ENCODE data around the gene JMJD1C. TPM values are rescaled to one million over a fixed set of nuclear protein-coding genes. Genes with fewer than 3 reads are reported as not detected.

Gene JMJD1C
- total RNA-seq, 1 donor from 2014 or later: 143 TPM

- H3K9me3 Mint-ChIP-seq: no peaks in the 10 kb centered on the region
- peaks cover 94% of the 10 kb centered on the region for H3K79me2 ChIP-seq (ENCODE audit: low read depth)
- peaks cover 8% of the 10 kb centered on the region for H3F3A ChIP-seq (ENCODE audit: low read depth)
- TF ChIP-seq, protein P1, sequence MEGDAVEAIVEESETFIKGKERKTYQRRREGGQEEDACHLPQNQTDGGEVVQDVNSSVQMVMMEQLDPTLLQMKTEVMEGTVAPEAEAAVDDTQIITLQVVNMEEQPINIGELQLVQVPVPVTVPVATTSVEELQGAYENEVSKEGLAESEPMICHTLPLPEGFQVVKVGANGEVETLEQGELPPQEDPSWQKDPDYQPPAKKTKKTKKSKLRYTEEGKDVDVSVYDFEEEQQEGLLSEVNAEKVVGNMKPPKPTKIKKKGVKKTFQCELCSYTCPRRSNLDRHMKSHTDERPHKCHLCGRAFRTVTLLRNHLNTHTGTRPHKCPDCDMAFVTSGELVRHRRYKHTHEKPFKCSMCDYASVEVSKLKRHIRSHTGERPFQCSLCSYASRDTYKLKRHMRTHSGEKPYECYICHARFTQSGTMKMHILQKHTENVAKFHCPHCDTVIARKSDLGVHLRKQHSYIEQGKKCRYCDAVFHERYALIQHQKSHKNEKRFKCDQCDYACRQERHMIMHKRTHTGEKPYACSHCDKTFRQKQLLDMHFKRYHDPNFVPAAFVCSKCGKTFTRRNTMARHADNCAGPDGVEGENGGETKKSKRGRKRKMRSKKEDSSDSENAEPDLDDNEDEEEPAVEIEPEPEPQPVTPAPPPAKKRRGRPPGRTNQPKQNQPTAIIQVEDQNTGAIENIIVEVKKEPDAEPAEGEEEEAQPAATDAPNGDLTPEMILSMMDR (IDR thresholded peaks at IDR 0.05): peak; percentile 76
- no peak for TF ChIP-seq EZH2phosphoT487 (IDR thresholded peaks at IDR 0.05)
- no peak overlapping the region for H3K4me3 Mint-ChIP-seq
- DNase-seq (ENCODE audit: low spot score): peak; percentile 61
- no peak overlapping the region for H3K27ac Mint-ChIP-seq
- H3K4me1 ChIP-seq: no peaks in the 10 kb centered on the region
- peaks cover 4% of the 10 kb centered on the region for H4K20me1 ChIP-seq (ENCODE audit: low read depth)
- H3K9ac ChIP-seq: no peak overlapping the region
- H2AFZ ChIP-seq (replicated peaks): no peak overlapping the region
- H3K27me3 Mint-ChIP-seq (ENCODE audit: insufficient read depth, low read depth): no peaks in the 10 kb centered on the region
- H3K36me3 ChIP-seq: peaks cover 8% of the 10 kb centered on the region
- H3K4me2 ChIP-seq: no peak overlapping the region
- peaks cover 26% of the 10 kb centered on the region for H3K36me3 Mint-ChIP-seq
- no peaks in the 10 kb centered on the region for H3K27me3 ChIP-seq
- no peak overlapping the region for H3K27ac ChIP-seq
- H3K4me1 Mint-ChIP-seq: peaks cover 11% of the 10 kb centered on the region
- H3K4me3 ChIP-seq: no peak overlapping the region
- no peaks in the 10 kb centered on the region for H3K9me3 ChIP-seq (ENCODE audit: low read depth)
Observed at GRCh38 chr10:63217120-63217605, 248.6 kb downstream of the JMJD1C start.

DNA sequence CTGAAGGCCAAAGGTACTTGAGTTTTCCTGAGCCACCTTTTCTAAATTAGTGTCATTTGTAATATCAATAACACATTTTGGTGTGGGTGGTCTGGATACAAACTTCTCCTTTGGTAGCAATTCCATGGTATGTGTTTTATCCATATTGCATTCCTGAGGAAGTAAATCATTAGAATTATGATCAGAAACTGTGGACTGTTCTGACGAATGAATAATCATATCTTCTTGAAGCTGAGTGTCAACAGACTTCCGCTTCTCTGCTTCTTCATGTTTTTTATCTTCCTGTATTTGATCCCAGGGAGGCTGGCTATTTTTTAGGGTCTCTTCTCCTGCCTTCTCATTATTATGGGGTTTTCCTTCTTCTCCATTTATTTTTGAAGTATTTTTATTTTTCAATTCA, 251.2 kb downstream of the JMJD1C start:
- H3K4me3 Mint-ChIP-seq: no peak overlapping the region

GRCh38 chr10:63213489-63213888, 252.3 kb downstream of the JMJD1C start:
- H3K27ac ChIP-seq: no peak overlapping the region
- no peak overlapping the region for H3K4me2 ChIP-seq
- TF ChIP-seq EZH2 (IDR thresholded peaks at IDR 0.05) (no peak), EZH2phosphoT487 (IDR thresholded peaks at IDR 0.05) (no peak)
- TF ChIP-seq, protein P1 (IDR thresholded peaks at IDR 0.05): no peak
- peaks cover 12% of the 10 kb centered on the region for H3K36me3 ChIP-seq
- no peaks in the 10 kb centered on the region for H3K9me3 Mint-ChIP-seq
- peaks cover 30% of the 10 kb centered on the region for H3K36me3 Mint-ChIP-seq
- H3K27me3 ChIP-seq: no peaks in the 10 kb centered on the region
- DNase-seq (ENCODE audit: low spot score): no peak
- no peaks in the 10 kb centered on the region for H3F3A ChIP-seq (ENCODE audit: low read depth)
- peaks cover 15% of the 10 kb centered on the region for H3K4me1 ChIP-seq
- peaks cover 28% of the 10 kb centered on the region for H4K20me1 ChIP-seq (ENCODE audit: low read depth)
- H3K4me3 Mint-ChIP-seq: no peak overlapping the region
- no peaks in the 10 kb centered on the region for H3K27me3 Mint-ChIP-seq (ENCODE audit: insufficient read depth, low read depth)
- no peak overlapping the region for H2AFZ ChIP-seq (replicated peaks)
- H3K4me3 ChIP-seq: no peak overlapping the region
- H3K79me2 ChIP-seq (ENCODE audit: low read depth): peaks cover 94% of the 10 kb centered on the region
- H3K9me3 ChIP-seq (ENCODE audit: low read depth): no peaks in the 10 kb centered on the region
- peaks cover 18% of the 10 kb centered on the region for H3K4me1 Mint-ChIP-seq
- no peak overlapping the region for H3K27ac Mint-ChIP-seq
- H3K9ac ChIP-seq: no peak overlapping the region

More for the DNA sequence above, 251.2 kb downstream of the JMJD1C start:
- TF ChIP-seq, protein P1 (IDR thresholded peaks at IDR 0.05): no peak
- TF ChIP-seq EZH2 (IDR thresholded peaks at IDR 0.05) (no peak), EZH2phosphoT487 (IDR thresholded peaks at IDR 0.05) (no peak)
- Histone ChIP-seq H3K4me2 (no peak overlapping the region), H3K4me1 (peaks cover 5% of the 10 kb centered on the region), H3K36me3 (peaks cover 12% of the 10 kb centered on the region), H2AFZ (replicated peaks) (no peak overlapping the region), H4K20me1 (ENCODE audit: low read depth) (peaks cover 18% of the 10 kb centered on the region), H3K79me2 (ENCODE audit: low read depth) (peaks cover 96% of the 10 kb centered on the region), H3K9me3 (ENCODE audit: low read depth) (no peaks in the 10 kb centered on the region), H3F3A (ENCODE audit: low read depth) (peaks cover 2% of the 10 kb centered on the region), H3K27ac (no peak overlapping the region), H3K27me3 (no peaks in the 10 kb centered on the region), H3K9ac (no peak overlapping the region), H3K4me3 (no peak overlapping the region)
- Mint-ChIP-seq H3K36me3 (peaks cover 27% of the 10 kb centered on the region), H3K27ac (no peak overlapping the region), H3K9me3 (no peaks in the 10 kb centered on the region), H3K4me1 (peaks cover 13% of the 10 kb centered on the region), H3K27me3 (ENCODE audit: insufficient read depth, low read depth) (no peaks in the 10 kb centered on the region)
- DNase-seq (ENCODE audit: low spot score): no peak
